H9 (cell line): ENCODE data around the gene U2AF1L4. TPM values are rescaled to one million over a fixed set of nuclear protein-coding genes. Genes with fewer than 3 reads are reported as not detected.

Source experiments
- DNase-seq: peaks from one replicate; pipeline ENCODE4 v3.0.0-alpha.2; 2017
- H2AFZ ChIP-seq: one replicate; pipeline ENCODE4 v1.6.1; 2013; ENCODE audit warnings: mild to moderate bottlenecking, low read length, control low read depth, moderate library complexity
- H2AK5ac ChIP-seq: 2 replicates; pipeline ENCODE4 v1.6.1; 2013; ENCODE audit warnings: low read length, control low read depth, mixed read lengths; ENCODE audit not compliant: insufficient read length
- H2BK120ac ChIP-seq: one replicate; pipeline ENCODE4 v1.6.1; 2013; ENCODE audit warnings: low read depth, mild to moderate bottlenecking, low read length, control low read depth, inconsistent platforms; ENCODE audit not compliant: poor library complexity, severe bottlenecking
- H2BK12ac ChIP-seq: 2 replicates; pipeline ENCODE4 v1.6.1; 2013; ENCODE audit warnings: low read length, control low read depth, mixed read lengths, low read depth; ENCODE audit not compliant: insufficient read length
- H2BK15ac ChIP-seq: 2 replicates; pipeline ENCODE4 v1.6.1; 2013; ENCODE audit warnings: low read depth, low read length, control low read depth
- H2BK20ac ChIP-seq: one replicate; pipeline ENCODE4 v1.6.1; 2013; ENCODE audit warnings: low read depth, mild to moderate bottlenecking, low read length, control low read depth, inconsistent platforms; ENCODE audit not compliant: poor library complexity, severe bottlenecking
- H2BK5ac ChIP-seq: 2 replicates; pipeline ENCODE4 v1.6.1; 2013; ENCODE audit warnings: low read length, control low read depth, mixed read lengths; ENCODE audit not compliant: insufficient read length
- H3K14ac ChIP-seq: 2 replicates; pipeline ENCODE4 v1.6.1; 2013; ENCODE audit warnings: low read length, control low read depth; ENCODE audit not compliant: insufficient read depth
- H3K18ac ChIP-seq: 2 replicates; pipeline ENCODE4 v1.6.1; 2013; ENCODE audit warnings: low read depth, mild to moderate bottlenecking, mixed read lengths, low read length, control low read depth; ENCODE audit not compliant: insufficient read length
- H3K23ac ChIP-seq: 2 replicates; pipeline ENCODE4 v1.6.1; 2013; ENCODE audit warnings: low read length, control low read depth, mixed read lengths, low read depth; ENCODE audit not compliant: insufficient read length
- H3K23me2 ChIP-seq: 2 replicates; pipeline ENCODE4 v1.6.1; 2013; ENCODE audit warnings: low read depth, mild to moderate bottlenecking, mixed read lengths, low read length, control low read depth; ENCODE audit not compliant: insufficient read length, poor library complexity, severe bottlenecking
- H3K27ac ChIP-seq: 2 replicates; pipeline ENCODE4 v1.5.1; 2013; ENCODE audit warnings: low read length, control low read depth, mixed read lengths, low read depth; ENCODE audit not compliant: insufficient read length
- H3K27me3 ChIP-seq: 2 replicates; pipeline ENCODE4 v1.6.1; 2013; ENCODE audit warnings: low read length, control low read depth, inconsistent platforms; ENCODE audit not compliant: insufficient read depth
- H3K4ac ChIP-seq: 2 replicates; pipeline ENCODE4 v1.6.1; 2013; ENCODE audit warnings: low read depth, mild to moderate bottlenecking, control low read depth, inconsistent platforms, low read length, moderate library complexity
- H3K4me1 ChIP-seq: 2 replicates; pipeline ENCODE4 v1.6.1; 2013; ENCODE audit warnings: low read length, control low read depth, inconsistent platforms; ENCODE audit not compliant: insufficient read depth
- H3K4me2 ChIP-seq: 2 replicates; pipeline ENCODE4 v1.6.1; 2013; ENCODE audit warnings: low read length, control low read depth, mixed read lengths; ENCODE audit not compliant: insufficient read length, insufficient read depth
- H3K56ac ChIP-seq: 2 replicates; pipeline ENCODE4 v1.6.1; 2013; ENCODE audit warnings: low read depth, mild to moderate bottlenecking, mixed read lengths, low read length, control low read depth; ENCODE audit not compliant: insufficient read length
- H3K79me1 ChIP-seq: 2 replicates; pipeline ENCODE4 v1.6.1; 2013; ENCODE audit warnings: low read depth, mild to moderate bottlenecking, moderate library complexity, low read length, control low read depth, inconsistent platforms; ENCODE audit not compliant: insufficient read depth, poor library complexity, severe bottlenecking
- H3K79me2 ChIP-seq: 2 replicates; pipeline ENCODE4 v1.6.1; 2013; ENCODE audit warnings: low read length, control low read depth, inconsistent platforms; ENCODE audit not compliant: insufficient read depth
- H3K9ac ChIP-seq: 2 replicates; pipeline ENCODE4 v1.6.1; 2013; ENCODE audit warnings: low read length, control low read depth, mixed read lengths; ENCODE audit not compliant: insufficient read length; ENCODE audit errors: extremely low read depth
- H3K9me3 ChIP-seq: one replicate; pipeline ENCODE4 v1.6.1; 2013; ENCODE audit warnings: low read depth, low read length, inconsistent platforms; ENCODE audit not compliant: control insufficient read depth
- H3T11ph ChIP-seq: one replicate; pipeline ENCODE4 v1.6.1; 2013; ENCODE audit warnings: mild to moderate bottlenecking, low read length, control low read depth, inconsistent platforms
- H4K20me1 ChIP-seq: one replicate; pipeline ENCODE4 v1.6.1; 2013; ENCODE audit not compliant: control insufficient read depth, insufficient read length, insufficient read depth
- H4K5ac ChIP-seq: 2 replicates; pipeline ENCODE4 v1.6.1; 2013; ENCODE audit warnings: low read depth, mild to moderate bottlenecking, mixed read lengths, low read length, control low read depth; ENCODE audit not compliant: insufficient read length
- H4K8ac ChIP-seq: replicated peaks from 2 replicates; pipeline ENCODE4 v1.6.1; 2013; ENCODE audit warnings: low read length, control low read depth, mixed read lengths, low read depth; ENCODE audit not compliant: insufficient read length
- H4K91ac ChIP-seq: 2 replicates; pipeline ENCODE4 v1.6.1; 2013; ENCODE audit warnings: low read depth, mild to moderate bottlenecking, moderate library complexity, mixed read lengths, low read length, control low read depth; ENCODE audit not compliant: insufficient read length
- H3K27ac Mint-ChIP-seq, 3 experiments: 2 replicates in 2 of 3; 3 replicates in 1 of 3; pipeline ENCODE4 v1.8.0; 2020 to 2021; ENCODE audit warnings: mixed read lengths in 3 of 3, mild to moderate bottlenecking in 1 of 3, moderate library complexity in 1 of 3
- H3K27me3 Mint-ChIP-seq: 2 replicates; pipeline ENCODE4 v1.8.0; 2021; ENCODE audit warnings: low read depth, mild to moderate bottlenecking, moderate library complexity, mixed read lengths
- H3K36me3 Mint-ChIP-seq, 3 experiments: 2 replicates in 2 of 3; 3 replicates in 1 of 3; pipeline ENCODE4 v1.8.0; 2020 to 2021; ENCODE audit warnings: low read depth in 3 of 3, mixed read lengths in 3 of 3; ENCODE audit not compliant: insufficient read depth in 1 of 3
- H3K4me1 Mint-ChIP-seq, 2 experiments: 2 replicates each; pipeline ENCODE4 v1.8.0; 2020; ENCODE audit warnings: mixed read lengths in 2 of 2
- H3K4me3 Mint-ChIP-seq, 2 experiments: 2 replicates in 1 of 2; 3 replicates in 1 of 2; pipeline ENCODE4 v1.8.0; 2020 to 2021; ENCODE audit warnings: mild to moderate bottlenecking in 2 of 2, mixed read lengths in 2 of 2, moderate library complexity in 1 of 2
- H3K9me3 Mint-ChIP-seq, 2 experiments: 2 replicates in 1 of 2; 3 replicates in 1 of 2; pipeline ENCODE4 v1.8.0; 2020; ENCODE audit warnings: mild to moderate bottlenecking in 2 of 2, mixed read lengths in 2 of 2, moderate library complexity in 1 of 2
- CTCF ChIP-seq: fragments of 200-600 bp; sonication (generic); conservative IDR thresholded peaks from 3 replicates; pipeline ENCODE4 v1.8.0; 2021; ENCODE audit warnings: antibody characterized with exemption, mild to moderate bottlenecking
- WGBS: extraction: QIAGEN DNeasy Blood & Tissue Kit; methylation state at CpG from one replicate; pipeline ENCODE4 v1.1.7; 2013; ENCODE audit warnings: missing lambda C conversion rate, low lambda C conversion rate, mixed read lengths; ENCODE audit not compliant: insufficient read length; ENCODE audit errors: extremely low coverage; 5-methylcytosine and 5-hydroxymethylcytosine counted together
- total RNA-seq: library from RNA; stranded (reverse); gene quantifications from 2 replicates; pipeline ENCODE4 v1.2.1, GENCODE V29; 2021

Gene U2AF1L4
- total RNA-seq, 1 experiment from 2014 or later, result 16.8 TPM

- Histone ChIP-seq H3T11ph (no peak overlapping the region), H3K56ac (no peak overlapping the region)
These were observed 17.1 kb downstream of the U2AF1L4 start for GRCh38 chr19:35727956-35728706.

More at GRCh38 chr19:35727956-35728706, 17.1 kb downstream of the U2AF1L4 start:
- Histone ChIP-seq H3K18ac (no peak overlapping the region), H3K9ac (no peak overlapping the region), H4K20me1 (no peaks in the 10 kb centered on the region), H3K9me3 (no peaks in the 10 kb centered on the region), H3K23ac (no peak overlapping the region), H3K23me2 (no peaks in the 10 kb centered on the region), H2BK120ac (no peak overlapping the region), H3K27ac (no peak overlapping the region), H3K14ac (no peak overlapping the region), H3K4ac (no peak overlapping the region), H2BK20ac (no peak overlapping the region), H4K5ac (no peak overlapping the region), H3K79me1 (no peaks in the 10 kb centered on the region), H2BK15ac (no peak overlapping the region), H4K91ac (no peak overlapping the region), H3K27me3 (no peaks in the 10 kb centered on the region), H3K4me1 (no peaks in the 10 kb centered on the region), H4K8ac (no peak overlapping the region), H2BK5ac (no peak overlapping the region), H2AFZ (no peak overlapping the region), H2AK5ac (no peak overlapping the region), H3K4me2 (no peak overlapping the region), H3K79me2 (no peaks in the 10 kb centered on the region), H2BK12ac (no peak overlapping the region)
- no CpG with 5 or more reads among the region's 19 CpGs for WGBS
- Mint-ChIP-seq H3K9me3 (no peaks in the 10 kb centered on the region), H3K36me3 (peaks cover 60 to 85% (median 84%) of the 10 kb centered on the region in 3 experiments), H3K4me3 (peak overlapping the region in 1 of 2 experiments; percentile 26; a peak in 2 of 5 replicates), H3K27ac (no peak overlapping the region), H3K4me1 (no peaks in the 10 kb centered on the region), H3K27me3 (no peaks in the 10 kb centered on the region; the same call in 1 of the 2 replicates)
- no peak for TF ChIP-seq CTCF
- no peak for DNase-seq
